ENCODE results near the gene LRRC28.

GRCh38 chr15:99438224-99438585, 186.9 kb downstream of the LRRC28 start:
- TF ChIP-seq POLR2A (IDR thresholded peaks at IDR 0.05; ENCODE audit: low read depth, low read length) (no peak), POLR2AphosphoS5 (IDR thresholded peaks at IDR 0.05; ENCODE audit: low read depth, low read length) (no peak)
